Measurements from ENCODE around the gene AK4.

DNA sequence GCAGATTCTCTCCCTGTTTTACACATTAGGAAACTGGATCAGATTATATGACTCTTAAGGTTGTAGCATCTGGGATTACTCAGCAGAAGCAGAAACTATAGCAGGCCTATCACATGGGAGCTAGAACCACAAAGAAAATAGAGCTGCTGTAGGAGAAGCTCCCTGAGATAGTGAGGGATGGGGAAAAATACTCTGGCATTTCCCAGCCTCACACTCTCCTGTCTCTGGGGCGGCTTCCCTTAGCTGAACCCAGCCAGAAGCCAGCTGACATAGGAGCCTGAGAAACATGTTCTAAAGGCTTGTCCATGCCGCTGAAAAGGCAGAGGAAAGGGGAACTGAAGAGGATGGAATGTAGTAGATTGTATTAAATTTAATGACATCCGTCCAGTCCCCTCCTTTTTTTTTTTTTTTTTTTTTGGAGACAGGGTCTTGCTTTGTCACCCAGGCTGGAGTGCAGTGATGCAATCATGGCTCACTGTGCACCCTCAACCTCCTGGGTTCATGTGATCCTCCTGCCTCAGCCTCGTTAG lies 84.5 kb downstream of the AK4 start:
- TF ChIP-seq POLR2AphosphoS5 (IDR thresholded peaks at IDR 0.05) (no peak), EP300 (IDR thresholded peaks at IDR 0.05) (no peak)
